ENCODE results near the gene SORCS2. TPM values are rescaled to one million over a fixed set of nuclear protein-coding genes. Genes with fewer than 3 reads are reported as not detected.

Gene SORCS2
- total and polyA plus RNA-seq, 2 donors (not counting 1 experiment from before 2014, with no cell fraction given), result not detected

DNA sequence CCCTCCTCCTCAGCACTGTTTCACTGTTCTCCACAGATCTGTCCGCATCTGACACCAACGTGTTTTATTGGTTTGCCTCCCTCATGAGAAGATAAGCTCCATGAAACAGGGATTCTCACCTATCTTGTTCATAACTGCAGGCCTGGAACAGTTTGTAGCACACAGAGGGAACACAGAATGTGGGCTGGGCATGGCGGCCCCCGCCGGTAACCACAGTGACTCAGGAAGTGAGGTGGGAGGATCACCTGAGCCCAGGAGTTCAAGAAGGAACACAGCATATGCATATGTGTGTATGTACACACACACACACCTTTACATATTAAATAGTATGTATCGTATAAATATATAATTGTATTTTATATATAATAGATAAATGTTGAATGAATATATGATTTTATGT is 578.7 kb downstream of the SORCS2 start:
- Histone ChIP-seq H3K27ac (ENCODE audit: low read length in 2 of 2) (no peak overlapping the region), H3K4me2 (replicated peaks; ENCODE audit: low read depth, low read length, poor library complexity, severe bottlenecking) (no peak overlapping the region), H3K9me3 (ENCODE audit: control extremely low read depth in 1 of 3, control insufficient read depth in 2 of 3, insufficient read depth in 1 of 3, low read length in 2 of 3) (no peaks in the 10 kb centered on the region), H3K9ac (ENCODE audit: low read length) (no peak overlapping the region), H2AFZ (ENCODE audit: insufficient read depth, low read depth, low read length, poor library complexity, severe bottlenecking) (no peak overlapping the region), H4K20me1 (ENCODE audit: control insufficient read depth, insufficient read depth, low read length, poor library complexity, severe bottlenecking) (no peaks in the 10 kb centered on the region), H3K79me2 (ENCODE audit: control insufficient read depth, insufficient read depth, low read length) (no peaks in the 10 kb centered on the region), H3K4me3 (ENCODE audit: control extremely low read depth in 1 of 5, extremely low read depth in 1 of 5, insufficient read depth in 1 of 5, low read depth in 2 of 5, low read length in 4 of 5) (no peak overlapping the region), H3K4me1 (ENCODE audit: control insufficient read depth in 2 of 2, insufficient read depth in 2 of 2, low read length in 2 of 2) (no peaks in the 10 kb centered on the region), H3K36me3 (replicated peaks in 1 of 2; ENCODE audit: control extremely low read depth in 1 of 2, control insufficient read depth in 1 of 2, extremely low read depth in 1 of 2, insufficient read depth in 2 of 2, low read length in 1 of 2) (no peaks in the 10 kb centered on the region), H3K27me3 (replicated peaks in 1 of 4; ENCODE audit: control extremely low read depth in 1 of 4, control insufficient read depth in 3 of 4, insufficient read depth in 4 of 4, low read length in 3 of 4) (no peaks in the 10 kb centered on the region)
- H3K9me3 Mint-ChIP-seq (ENCODE audit: insufficient read depth), result no peaks in the 10 kb centered on the region
- no peaks in the 10 kb centered on the region for H3K4me1 Mint-ChIP-seq
- no peak overlapping the region for H3K4me3 Mint-ChIP-seq
- ATAC-seq (ENCODE audit: low read depth) (no peak), DNase-seq (no peak)
- ChIA-PET POLR2A (no interaction called here), CTCF (no interaction called here)
- WGBS (ENCODE audit: insufficient coverage), result 85% methylated on average over 2 of the region's 6 CpGs
- H3K27ac Mint-ChIP-seq, result no peak overlapping the region
- H3K27me3 Mint-ChIP-seq, result peaks cover 14% of the 10 kb centered on the region
- TF ChIP-seq EZH2 (IDR thresholded peaks at IDR 0.05; ENCODE audit: borderline replicate concordance, insufficient read depth, low read depth, low read length, poor library complexity, severe bottlenecking), result no peak
- TF ChIP-seq CTCF (IDR thresholded peaks at IDR 0.05), result no peak
- intact Hi-C loops (cut with micrococcal nuclease), result no loop called here

GRCh38 chr4:7771541-7772507 is 579.5 kb downstream of the SORCS2 start:
- 77% methylated on average over 21 of the region's 26 CpGs for WGBS (ENCODE audit: insufficient coverage)
- peaks cover 14% of the 10 kb centered on the region for H3K27me3 Mint-ChIP-seq
- no peaks in the 10 kb centered on the region for H3K9me3 ChIP-seq (ENCODE audit: control extremely low read depth in 1 of 3, control insufficient read depth in 2 of 3, insufficient read depth in 1 of 3, low read length in 2 of 3)
- no peaks in the 10 kb centered on the region for H3K9me3 Mint-ChIP-seq (ENCODE audit: insufficient read depth)
- no peak overlapping the region for H3K4me2 ChIP-seq (replicated peaks; ENCODE audit: low read depth, low read length, poor library complexity, severe bottlenecking)
- no peak overlapping the region for H3K27ac ChIP-seq (ENCODE audit: low read length in 2 of 2)
- no peaks in the 10 kb centered on the region for H3K4me1 Mint-ChIP-seq
- H3K27me3 ChIP-seq (replicated peaks in 1 of 4; ENCODE audit: control extremely low read depth in 1 of 4, control insufficient read depth in 3 of 4, insufficient read depth in 4 of 4, low read length in 3 of 4), result no peaks in the 10 kb centered on the region
- ChIA-PET POLR2A (no interaction called here), CTCF (no interaction called here)
- no peaks in the 10 kb centered on the region for H3K36me3 ChIP-seq (replicated peaks in 1 of 2; ENCODE audit: control extremely low read depth in 1 of 2, control insufficient read depth in 1 of 2, extremely low read depth in 1 of 2, insufficient read depth in 2 of 2, low read length in 1 of 2)
- no peaks in the 10 kb centered on the region for H3K79me2 ChIP-seq (ENCODE audit: control insufficient read depth, insufficient read depth, low read length)
- no peak for ATAC-seq (ENCODE audit: low read depth)
- intact Hi-C loops (cut with micrococcal nuclease), result no loop called here
- no peaks in the 10 kb centered on the region for H3K4me1 ChIP-seq (ENCODE audit: control insufficient read depth in 2 of 2, insufficient read depth in 2 of 2, low read length in 2 of 2)
- no peak overlapping the region for H3K9ac ChIP-seq (ENCODE audit: low read length)
- no peak overlapping the region for H3K4me3 Mint-ChIP-seq
- H3K4me3 ChIP-seq (ENCODE audit: control extremely low read depth in 1 of 5, extremely low read depth in 1 of 5, insufficient read depth in 1 of 5, low read depth in 2 of 5, low read length in 4 of 5), result no peak overlapping the region
- H3K27ac Mint-ChIP-seq, result no peak overlapping the region
- H2AFZ ChIP-seq (ENCODE audit: insufficient read depth, low read depth, low read length, poor library complexity, severe bottlenecking), result no peak overlapping the region
- TF ChIP-seq CTCF (IDR thresholded peaks at IDR 0.05) (no peak), EZH2 (IDR thresholded peaks at IDR 0.05; ENCODE audit: borderline replicate concordance, insufficient read depth, low read depth, low read length, poor library complexity, severe bottlenecking) (no peak)
- H4K20me1 ChIP-seq (ENCODE audit: control insufficient read depth, insufficient read depth, low read length, poor library complexity, severe bottlenecking), result no peaks in the 10 kb centered on the region
- no peak for DNase-seq
